RPMI7951 (cell line): ENCODE results near the gene PHLDB1. TPM values are rescaled to one million over a fixed set of nuclear protein-coding genes. Genes with fewer than 3 reads are reported as not detected.
A peak's percentile ranks its signal among the peaks of the same experiment; 100 is the strongest.

ENCODE experiments used
- DNase-seq: peaks from one replicate; pipeline ENCODE4 v3.0.0-alpha.2; 2012; ENCODE audit warnings: low read depth
- total RNA-seq: library from RNA; depleted of rRNA; stranded (reverse); fragments of >200 nt; shearing (Covaris generic); gene quantifications from 2 replicates; pipeline ENCODE4 v1.2.3, GENCODE V29; 2014

The PHLDB1 gene
- total RNA-seq, 1 experiment from 2014 or later: 45.1 TPM

DNA sequence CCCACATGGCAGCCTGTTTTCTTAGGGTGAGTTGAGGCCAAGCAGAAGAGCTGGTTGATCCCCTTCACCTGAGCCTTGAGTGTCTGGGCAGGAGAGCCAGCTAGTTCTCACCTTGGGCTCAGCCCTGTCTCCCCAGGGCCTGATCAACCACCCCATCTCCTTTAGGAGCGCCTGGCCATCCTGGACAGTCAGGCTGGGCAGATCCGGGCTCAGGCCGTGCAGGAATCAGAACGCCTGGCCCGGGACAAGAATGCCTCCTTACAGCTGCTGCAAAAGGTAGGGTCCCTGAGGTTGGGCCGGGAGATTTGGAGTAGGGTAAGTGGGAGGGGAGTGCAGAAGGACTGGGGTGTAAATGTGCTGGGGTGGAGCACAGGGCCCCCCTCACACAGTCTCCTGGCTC, 31.3 kb downstream of the PHLDB1 start:
- no peak for DNase-seq

DNA sequence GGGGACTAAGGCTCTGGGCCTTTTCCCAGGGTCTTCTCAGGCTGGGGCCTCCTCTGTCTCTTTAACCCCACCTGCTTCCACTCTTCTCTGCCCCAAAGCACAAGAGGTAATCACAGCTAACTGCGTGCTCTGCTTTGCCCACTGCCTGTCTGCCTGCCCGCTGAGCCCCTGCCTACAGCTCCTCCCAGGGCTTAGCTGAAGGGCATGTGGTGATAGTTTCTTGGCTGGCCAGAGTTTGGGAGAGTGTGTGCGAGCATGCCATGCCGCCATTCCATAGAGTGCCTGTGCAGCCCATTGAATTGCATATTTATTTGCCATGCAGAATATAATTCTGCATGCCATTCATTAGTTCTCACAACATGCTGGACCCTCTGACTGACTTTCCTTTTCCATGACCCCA, 32.5 kb downstream of the PHLDB1 start:
- DNase-seq: no peak

DNA sequence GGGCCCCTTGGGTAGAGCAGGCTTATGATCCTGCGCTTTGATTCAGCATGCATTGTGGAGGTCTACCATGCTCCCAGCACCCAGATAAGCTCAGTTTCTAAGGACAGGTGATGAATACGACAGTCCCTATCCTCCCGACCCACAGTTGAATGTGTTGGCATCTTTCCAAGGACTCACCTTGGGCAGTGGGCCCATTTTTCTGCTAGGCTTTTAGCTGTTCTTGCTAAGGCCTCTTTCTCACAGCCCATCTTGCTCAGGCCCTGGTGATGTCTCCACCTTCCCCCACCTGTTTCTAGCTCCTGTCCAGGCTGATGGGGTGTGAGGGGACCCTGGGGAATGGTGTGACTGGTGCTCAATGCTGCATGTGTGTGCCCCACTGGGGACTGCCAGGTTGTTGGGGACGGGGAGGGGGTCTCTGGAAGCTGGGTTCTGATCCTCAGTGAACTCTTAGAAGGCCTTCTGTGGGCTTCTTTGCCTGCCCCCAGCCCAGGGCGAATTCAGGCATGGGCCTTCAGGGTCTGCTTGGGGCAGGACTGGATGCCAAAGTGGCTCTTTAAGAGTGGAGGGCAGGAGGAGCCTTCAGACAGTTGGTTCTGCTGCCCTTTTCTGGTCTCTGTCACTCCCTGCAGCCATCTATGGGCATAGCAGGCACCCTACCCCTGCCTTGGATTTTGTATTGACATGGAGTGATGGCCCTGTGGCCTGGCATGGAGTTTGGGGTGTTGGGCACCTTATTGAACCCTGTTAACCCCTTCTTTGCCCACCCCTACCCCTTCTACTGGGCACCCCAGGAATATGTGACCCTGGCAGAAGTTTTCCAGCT, 33.1 kb downstream of the PHLDB1 start:
- no peak for DNase-seq

DNA sequence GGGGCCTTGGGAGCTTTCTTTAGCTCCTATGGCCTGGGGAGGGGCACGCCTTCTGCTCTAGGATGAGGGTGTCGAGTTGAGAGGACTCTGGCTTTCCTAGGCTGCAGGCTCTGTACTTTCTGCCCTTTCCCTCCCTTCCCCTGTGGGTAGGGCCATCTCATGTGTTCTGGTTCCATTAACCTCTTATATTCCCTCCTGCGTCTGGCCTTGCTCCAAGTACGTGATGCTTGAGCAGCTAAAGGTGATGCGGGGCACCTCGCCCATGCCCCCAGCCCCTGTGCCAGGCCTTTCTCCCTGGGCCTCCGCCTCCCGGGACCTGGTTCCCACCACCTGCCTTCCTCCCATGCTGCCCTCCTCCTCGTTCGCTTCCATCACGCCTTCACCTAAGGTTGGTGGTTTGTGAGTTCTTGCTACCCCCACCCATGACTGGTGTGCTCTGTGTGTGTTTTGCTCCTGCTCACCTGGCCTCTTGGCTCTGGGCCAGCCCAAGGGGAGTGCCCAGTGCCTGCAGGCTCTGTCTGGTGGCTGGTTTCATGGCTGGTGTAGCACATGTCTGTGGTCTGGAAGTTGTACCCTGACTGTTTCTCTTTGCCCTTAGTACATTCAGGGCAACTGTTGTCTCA, 34.1 kb downstream of the PHLDB1 start:
- DNase-seq: no peak

DNA sequence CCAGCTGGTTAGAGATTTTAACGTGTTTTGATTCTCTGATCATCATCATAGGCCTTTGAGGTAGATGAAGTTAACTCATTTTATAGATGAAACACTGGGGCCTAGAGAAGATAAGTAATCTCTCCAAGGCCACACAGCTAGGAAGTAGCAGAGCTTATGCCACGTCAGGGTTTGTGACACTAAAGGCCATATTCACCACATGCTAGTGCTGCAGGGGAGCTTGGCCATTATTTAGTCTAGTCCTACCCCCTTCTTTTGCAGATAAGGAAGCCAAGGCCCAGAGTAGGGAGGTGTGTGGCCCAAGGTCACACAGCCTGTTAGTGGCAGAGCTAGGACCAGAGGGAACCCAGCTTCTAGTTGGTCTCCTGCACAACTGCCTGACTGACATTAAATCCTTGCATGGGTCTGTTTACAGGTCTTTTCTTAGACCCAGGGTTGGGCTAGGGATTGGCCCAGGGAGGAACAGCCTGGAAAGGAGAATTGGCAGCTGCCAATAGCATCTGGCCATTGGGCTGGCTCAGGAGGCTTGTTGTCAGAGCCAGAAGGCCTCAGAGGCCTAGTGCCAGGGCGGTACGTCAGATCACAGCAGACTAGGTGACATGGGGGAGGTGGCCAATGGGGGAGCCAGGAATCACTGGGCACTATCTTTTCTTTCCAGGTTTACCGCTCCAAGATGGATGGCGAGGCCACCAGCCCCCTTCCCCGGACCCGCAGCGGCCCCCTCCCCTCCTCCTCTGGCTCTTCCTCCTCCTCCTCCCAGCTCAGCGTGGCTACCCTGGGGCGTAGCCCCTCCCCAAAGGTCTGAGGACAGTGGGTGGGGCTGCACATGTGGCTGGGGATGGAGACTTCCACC, 36.0 kb downstream of the PHLDB1 start:
- DNase-seq: no peak

DNA sequence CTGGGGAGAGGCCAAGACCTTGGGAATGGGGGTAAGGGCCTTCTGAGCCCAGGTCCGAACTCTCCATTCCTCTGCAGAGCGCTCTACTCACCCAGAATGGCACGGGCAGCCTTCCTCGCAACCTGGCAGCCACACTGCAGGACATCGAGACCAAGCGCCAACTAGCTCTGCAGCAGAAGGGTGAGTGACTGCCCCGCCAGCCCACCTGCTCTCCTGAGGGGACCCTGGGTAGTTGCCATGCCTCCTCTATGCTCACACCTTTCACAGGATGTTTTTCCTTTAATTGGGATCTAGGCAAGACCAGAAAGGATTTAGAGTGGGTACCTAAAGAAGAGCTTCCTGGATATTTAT, 36.6 kb downstream of the PHLDB1 start:
- DNase-seq: no peak

DNA sequence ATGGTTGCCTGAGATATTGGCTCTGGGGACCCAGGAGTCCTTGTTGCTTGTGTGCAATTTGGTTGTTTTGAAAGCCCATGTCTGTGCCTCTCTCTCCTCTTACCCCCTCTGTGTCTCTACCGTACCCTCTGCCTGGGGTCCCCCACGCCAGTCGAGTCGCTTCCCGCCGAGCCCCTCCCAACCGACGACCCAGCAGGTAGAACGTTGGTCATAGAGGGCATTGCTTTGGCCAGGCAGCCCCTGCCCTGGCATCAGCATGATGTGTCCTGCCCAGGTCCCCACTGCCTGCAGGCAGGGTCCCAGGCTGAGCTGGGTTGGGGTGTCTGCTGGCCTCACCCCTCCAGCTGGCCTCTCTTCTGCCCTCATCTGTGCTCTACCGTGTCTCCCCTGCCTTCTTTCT, 37.1 kb downstream of the PHLDB1 start:
- DNase-seq: no peak

DNA sequence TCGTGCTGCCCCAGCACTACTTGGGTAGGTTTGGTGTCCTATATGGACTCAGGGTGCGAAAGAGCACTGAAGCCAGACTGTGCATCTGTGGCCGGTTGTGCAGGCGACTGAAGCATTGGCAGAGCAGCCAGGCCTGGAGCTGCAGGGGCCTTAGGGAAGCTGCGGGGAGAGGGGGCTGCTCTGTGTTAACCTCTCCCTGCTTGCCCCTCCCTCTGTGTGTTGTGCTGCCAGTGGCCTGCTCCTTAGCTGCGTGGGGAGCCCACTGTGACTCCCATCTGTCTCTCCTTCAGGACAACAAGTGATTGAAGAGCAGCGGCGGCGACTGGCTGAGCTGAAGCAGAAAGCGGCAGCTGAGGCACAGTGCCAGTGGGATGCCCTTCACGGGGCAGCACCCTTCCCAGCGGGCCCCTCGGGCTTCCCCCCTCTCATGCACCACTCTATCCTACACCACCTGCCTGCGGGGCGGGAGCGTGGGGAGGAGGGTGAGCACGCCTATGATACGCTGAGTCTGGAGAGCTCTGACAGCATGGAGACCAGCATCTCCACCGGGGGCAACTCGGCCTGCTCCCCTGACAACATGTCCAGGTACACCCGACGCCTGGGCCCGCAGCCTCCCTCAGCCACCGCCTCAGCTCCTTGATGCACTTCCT, 37.8 kb downstream of the PHLDB1 start:
- DNase-seq: no peak

DNA sequence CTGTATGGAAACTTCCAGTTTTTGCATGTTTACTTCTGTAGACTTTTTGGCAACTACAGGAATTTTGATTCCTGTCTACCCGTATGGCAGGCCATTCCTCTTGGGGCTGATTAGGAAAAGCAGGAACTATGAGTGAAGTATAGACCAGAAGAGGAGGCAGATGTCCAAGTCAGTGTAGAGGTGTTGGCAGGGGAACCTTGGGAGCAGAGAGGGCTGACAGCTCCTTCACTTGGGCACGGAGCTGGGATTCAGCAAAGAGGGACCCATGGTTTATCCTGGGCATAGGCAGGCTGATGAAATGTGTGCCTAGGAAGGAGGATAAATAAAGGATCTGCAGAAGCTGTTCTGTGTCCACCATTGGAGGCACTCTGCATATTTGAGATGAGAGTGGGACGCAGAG, 39.0 kb downstream of the PHLDB1 start:
- DNase-seq: no peak

DNA sequence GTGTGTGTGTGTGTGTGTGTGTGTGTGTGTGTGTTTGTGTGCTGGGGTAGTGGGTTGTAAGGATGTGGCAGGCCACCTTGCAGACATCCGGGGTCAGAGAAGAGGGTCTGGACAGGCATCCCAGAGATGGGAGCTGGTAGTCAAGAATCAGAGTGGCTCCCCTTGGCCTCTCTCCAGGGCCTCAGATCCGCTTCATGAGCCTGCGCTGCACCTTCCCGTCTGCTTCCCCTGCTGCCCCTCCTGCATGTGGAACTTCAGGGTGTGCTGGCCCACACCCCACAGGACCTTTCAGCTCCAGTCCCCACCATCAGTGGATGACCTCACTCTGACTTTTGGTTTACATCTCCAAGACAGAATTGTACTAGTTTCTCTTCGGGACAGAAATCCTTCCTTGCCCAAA, 40.9 kb downstream of the PHLDB1 start:
- no peak for DNase-seq

DNA sequence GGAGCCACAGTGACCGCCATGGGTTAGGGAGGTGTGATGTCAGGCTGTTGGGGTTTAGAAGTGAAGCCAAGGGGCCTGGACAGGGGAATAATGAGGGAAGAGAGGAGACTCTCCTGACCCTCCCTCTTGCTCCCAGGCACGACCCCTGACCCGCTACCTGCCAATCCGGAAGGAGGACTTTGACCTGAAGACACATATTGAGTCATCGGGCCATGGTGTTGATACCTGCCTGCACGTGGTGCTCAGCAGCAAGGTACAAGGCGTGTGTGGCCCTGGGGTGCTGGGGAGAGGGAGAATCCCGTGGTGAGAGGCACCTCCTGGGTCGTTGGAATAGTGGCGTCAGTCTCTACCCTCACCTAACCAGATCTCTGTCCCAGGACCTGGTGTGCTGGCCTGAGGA, 42.5 kb downstream of the PHLDB1 start:
- no peak for DNase-seq

DNA sequence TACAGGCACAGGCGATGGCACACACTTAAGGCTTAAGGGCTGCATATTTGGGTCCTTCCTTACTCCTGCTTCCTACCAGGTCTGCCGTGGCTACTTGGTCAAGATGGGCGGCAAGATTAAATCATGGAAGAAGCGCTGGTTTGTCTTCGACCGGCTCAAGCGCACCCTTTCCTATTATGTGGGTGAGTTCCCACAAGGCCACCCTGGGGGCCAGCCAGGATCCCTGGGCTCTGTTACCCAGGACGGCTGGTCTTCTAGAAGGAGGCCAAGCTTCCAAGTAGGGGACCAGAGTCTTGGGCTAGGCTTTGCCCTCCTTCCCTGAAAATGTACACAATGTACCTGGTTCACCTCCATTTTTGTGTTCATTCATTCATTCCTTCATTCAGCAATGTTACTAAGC, 43.0 kb downstream of the PHLDB1 start:
- no peak for DNase-seq

DNA sequence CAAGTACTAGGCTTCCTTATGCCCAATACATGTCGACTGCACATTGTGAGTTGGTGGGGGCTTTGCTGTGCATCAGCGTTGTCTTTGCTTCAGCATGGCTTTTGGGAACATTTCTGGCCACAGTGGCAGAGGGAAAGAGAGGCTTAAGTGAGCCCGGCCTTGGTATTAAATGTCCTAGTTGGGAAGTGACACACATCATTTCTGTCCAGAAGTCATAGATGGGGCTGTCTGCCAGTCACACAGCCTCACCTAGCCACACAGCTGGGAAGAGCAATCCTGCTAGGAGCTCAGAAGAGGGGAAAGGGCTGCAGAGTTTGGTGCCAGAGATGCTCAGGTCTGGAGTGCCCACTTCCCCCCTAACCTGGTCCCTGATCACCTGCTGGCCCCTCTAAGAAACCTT, 44.4 kb downstream of the PHLDB1 start:
- DNase-seq: no peak

DNA sequence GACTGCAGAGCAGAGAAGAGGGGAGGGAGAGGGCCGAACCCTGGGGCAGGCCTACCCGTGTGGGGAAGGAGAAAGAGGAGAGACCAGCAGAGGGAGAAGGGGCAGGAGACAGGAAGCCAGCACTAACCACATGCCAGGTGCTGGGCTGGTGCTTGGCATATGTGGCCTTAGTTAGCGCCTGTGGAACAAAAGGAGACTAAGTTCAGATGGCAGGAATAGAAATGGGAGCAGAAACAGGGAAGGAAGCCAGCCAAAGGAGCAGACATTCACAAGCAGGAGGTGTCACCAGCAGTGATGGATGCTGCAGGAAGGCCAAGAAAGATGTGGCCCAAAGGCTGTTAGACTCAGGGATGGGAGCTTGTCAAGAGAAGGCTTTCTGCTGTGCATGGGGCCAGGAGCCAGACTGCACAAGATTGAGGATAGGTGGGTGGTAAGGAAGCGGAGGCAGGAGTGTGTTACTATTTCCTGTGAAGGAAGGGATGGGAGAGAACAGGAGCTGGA, 45.3 kb downstream of the PHLDB1 start:
- no peak for DNase-seq

DNA sequence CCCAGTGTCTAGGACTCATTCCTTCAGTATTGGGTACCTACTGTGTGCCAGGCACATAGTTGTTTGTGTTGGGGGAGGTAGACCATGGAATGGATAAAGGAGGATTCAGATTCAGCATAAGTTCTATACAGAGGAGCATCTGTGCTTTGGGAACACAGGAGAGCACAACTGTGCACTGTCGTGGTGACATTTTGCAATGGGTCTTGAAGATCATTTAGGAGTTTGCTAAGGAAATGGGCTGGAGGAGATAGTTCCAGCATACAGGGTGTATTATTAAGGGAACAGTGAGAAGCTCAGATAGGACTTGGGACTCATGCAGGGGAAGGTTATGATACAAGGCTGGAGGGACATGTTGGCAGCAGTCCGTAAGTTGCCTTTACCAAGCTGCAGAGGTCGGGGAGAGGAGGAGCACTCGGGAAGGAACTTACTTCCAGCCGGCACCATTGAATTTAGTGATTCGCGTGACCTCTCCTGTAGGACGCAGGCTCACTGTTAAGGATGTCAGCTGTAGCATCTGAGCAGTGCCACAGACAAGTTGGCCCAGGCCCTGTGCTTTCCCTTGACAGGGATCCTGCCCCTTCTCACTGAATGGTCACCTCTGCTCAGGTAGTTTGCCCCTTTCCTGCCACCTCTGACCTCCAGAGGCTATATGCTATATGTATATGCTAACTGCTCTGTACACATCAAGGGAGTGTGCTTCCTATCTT, 46.4 kb downstream of the PHLDB1 start:
- no peak for DNase-seq

DNA sequence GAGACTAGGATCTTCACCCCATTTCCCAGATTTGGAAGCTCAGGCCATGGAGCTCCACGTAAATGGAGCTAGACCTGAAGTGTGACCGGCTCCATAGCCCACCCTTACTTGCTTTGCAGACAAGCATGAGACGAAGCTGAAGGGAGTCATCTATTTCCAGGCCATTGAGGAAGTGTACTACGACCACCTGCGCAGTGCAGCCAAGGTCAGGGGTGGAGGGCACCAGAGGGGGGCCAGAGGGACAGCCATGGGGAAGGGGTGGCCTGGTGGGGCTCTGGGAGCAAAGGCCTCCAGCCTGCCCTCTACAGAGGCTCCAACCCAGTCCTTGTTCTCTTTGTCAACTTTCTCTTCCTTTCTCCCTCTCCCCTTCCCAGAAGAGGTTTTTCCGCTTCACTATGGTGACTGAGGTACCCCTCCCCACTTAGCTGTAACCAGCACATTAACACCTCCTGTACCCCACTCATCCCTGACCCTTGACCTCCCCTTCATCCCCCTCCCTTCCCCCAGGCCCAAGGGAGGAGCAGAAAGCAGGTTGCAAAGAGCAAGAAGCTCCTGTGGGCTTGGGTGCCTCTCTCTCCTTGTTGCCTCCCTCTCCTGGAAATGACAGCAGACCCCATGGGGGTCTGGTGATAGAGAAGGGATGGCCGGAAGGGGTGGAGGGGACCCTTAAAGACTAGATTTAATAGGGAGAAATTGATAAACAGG, 48.2 kb downstream of the PHLDB1 start:
- DNase-seq: no peak

DNA sequence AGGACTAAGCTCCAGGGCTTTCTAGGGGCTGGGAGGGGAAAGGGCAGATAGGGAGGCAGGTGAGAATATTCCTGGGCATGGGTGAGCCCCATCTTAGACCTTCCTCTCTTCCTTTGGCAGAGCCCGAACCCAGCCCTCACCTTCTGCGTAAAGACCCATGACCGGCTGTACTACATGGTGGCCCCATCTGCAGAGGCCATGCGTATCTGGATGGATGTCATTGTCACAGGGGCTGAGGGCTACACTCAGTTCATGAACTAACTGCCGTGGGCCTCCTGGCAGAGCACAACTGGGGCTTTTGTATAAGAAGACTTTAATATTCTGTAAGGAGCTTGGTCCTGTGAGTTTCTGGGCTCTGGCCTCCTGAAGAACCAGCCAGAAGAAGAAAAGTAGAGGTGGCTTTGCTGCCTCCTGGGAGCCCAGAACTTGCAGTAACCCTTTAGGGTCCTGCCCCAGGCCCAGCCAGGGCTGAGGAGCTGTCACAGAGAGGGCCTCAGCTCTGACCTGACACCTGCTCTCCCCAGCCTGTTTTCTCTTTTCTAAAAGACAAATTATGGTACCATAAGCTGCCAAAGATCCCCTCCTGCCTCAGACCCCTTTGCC, 49.2 kb downstream of the PHLDB1 start:
- no peak for DNase-seq

DNA sequence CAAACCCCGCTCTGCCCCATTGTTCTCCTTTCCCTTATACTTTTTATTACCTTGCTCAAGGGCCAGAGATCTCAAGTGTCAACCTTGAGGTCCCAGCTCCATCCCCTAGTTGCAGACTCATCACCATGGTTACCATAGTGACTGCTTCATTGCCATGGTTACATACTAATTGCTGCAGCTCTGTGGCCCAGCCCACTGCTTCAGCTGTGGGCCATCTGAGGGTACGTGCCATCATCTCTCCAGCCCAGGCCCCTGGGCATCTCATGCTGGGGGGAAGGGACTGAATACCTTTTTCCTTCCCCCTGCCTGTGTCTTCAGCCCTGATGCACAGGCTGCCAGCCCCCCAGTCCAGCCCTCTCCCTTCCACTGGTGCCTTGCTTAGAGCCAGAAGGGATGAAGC, 49.8 kb downstream of the PHLDB1 start:
- DNase-seq: peak; percentile 35

DNA sequence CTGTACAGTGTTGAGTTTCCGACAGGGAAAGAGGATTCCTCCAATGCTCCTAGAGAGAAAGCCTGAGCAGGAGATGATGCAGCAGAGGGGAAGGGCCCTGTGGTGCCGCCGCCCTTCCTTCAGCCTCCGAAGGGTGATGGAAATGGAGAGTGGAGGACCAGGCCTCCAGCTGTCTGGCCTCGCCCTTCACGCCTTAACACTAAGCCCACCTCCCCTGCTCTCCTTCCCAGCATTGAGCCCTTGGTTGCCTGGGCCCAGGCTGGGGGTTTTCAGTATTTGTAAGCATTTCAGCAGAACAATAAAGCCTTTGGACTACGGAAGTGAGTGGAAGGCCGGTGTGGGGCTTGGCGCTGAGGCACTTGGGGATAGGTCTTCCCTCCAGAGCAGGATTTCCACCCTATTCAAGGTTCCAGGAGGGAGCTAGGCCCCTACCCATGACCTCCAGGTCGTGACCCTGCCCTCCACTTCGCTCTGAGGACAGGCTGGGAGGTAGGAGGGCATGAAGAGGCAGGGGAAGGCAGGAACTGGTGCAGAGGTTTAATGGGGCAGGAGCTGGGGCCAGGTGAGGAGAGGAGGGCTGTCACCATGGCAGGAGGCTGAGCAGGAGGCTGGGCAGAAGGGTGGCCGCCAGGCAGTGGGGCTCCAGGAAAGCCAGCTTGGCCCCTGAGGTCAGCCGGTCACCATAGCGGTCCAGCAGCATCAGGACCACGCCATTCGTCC, 50.5 kb downstream of the PHLDB1 start:
- DNase-seq: no peak
